Liver (tissue), 9 donors: ENCODE data around the gene RNF144B. TPM values are rescaled to one million over a fixed set of nuclear protein-coding genes. Genes with fewer than 3 reads are reported as not detected.

ENCODE experiments used
- DNase-seq: peaks from one replicate; pipeline ENCODE4 v3.0.0-alpha.2; 2017; ENCODE audit warnings: low spot score
- H3K27ac ChIP-seq, 2 donors: one replicate each; pipeline ENCODE4 v1.7.0; 2013; ENCODE audit warnings: inconsistent platforms in 2 of 2, low read length in 2 of 2, control low read depth in 1 of 2, low read depth in 1 of 2, mild to moderate bottlenecking in 1 of 2
- H3K27me3 ChIP-seq, 4 donors: one replicate each; pipeline versions ENCODE4 v1.6.1 to v1.7.0; 2013; ENCODE audit warnings: low read length in 3 of 4, inconsistent platforms in 1 of 4, mild to moderate bottlenecking in 1 of 4, moderate library complexity in 1 of 4; ENCODE audit not compliant: control insufficient read depth in 4 of 4, insufficient read depth in 4 of 4
- H3K36me3 ChIP-seq, 4 donors: one replicate each; pipeline versions ENCODE4 v1.6.1 to v1.7.0; 2013; ENCODE audit warnings: low read length in 3 of 4, mild to moderate bottlenecking in 3 of 4, low read depth in 1 of 4, moderate library complexity in 1 of 4; ENCODE audit not compliant: control insufficient read depth in 4 of 4, insufficient read depth in 3 of 4
- H3K4me1 ChIP-seq, 4 donors: one replicate each; pipeline versions ENCODE4 v1.6.1 to v1.7.0; 2013; ENCODE audit warnings: low read length in 3 of 4, mild to moderate bottlenecking in 3 of 4, moderate library complexity in 1 of 4; ENCODE audit not compliant: control insufficient read depth in 4 of 4, insufficient read depth in 4 of 4
- H3K4me3 ChIP-seq, 3 donors: one replicate each; pipeline versions ENCODE4 v1.6.1 to v1.7.0; 2013; ENCODE audit warnings: low read length in 3 of 3, control low read depth in 1 of 3, low read depth in 1 of 3, mild to moderate bottlenecking in 1 of 3
- H3K9ac ChIP-seq, 2 donors: one replicate each; pipeline ENCODE4 v1.7.0; 2013; ENCODE audit warnings: low read length in 2 of 2, mild to moderate bottlenecking in 2 of 2, moderate library complexity in 2 of 2, control low read depth in 1 of 2, low read depth in 1 of 2
- H3K9me3 ChIP-seq, 4 donors: one replicate each; pipeline versions ENCODE4 v1.6.1 to v1.7.0; 2013; ENCODE audit warnings: low read length in 3 of 4; ENCODE audit not compliant: control insufficient read depth in 4 of 4
- ATF3 ChIP-seq: IDR thresholded peaks from 2 replicates; pipeline ENCODE4 v1.6.1; 2016; ENCODE audit warnings: antibody characterized with exemption
- FOXA1 ChIP-seq: IDR thresholded peaks from 2 replicates; pipeline ENCODE4 v1.6.1; 2016; ENCODE audit warnings: antibody characterized with exemption
- FOXA2 ChIP-seq: IDR thresholded peaks from 2 replicates; pipeline ENCODE4 v1.6.1; 2016; ENCODE audit warnings: antibody characterized with exemption
- GABPA ChIP-seq, 2 donors: IDR thresholded peaks in 1 of 2; conservative IDR thresholded peaks in 1 of 2; 2 replicates each; pipeline ENCODE4 v1.6.1; 2016; ENCODE audit warnings: antibody characterized with exemption in 2 of 2, mild to moderate bottlenecking in 1 of 2, moderate library complexity in 1 of 2
- HNF4A ChIP-seq, 2 donors: conservative IDR thresholded peaks; 2 replicates each; pipeline ENCODE4 v1.6.1; 2016; ENCODE audit warnings: antibody characterized with exemption in 2 of 2, mild to moderate bottlenecking in 2 of 2
- HNF4G ChIP-seq: IDR thresholded peaks from 2 replicates; pipeline ENCODE4 v1.6.1; 2016; ENCODE audit warnings: antibody characterized with exemption
- JUND ChIP-seq, 2 donors: IDR thresholded peaks; 2 replicates each; pipeline ENCODE4 v1.6.1; 2016; ENCODE audit warnings: antibody characterized with exemption in 2 of 2
- NR2F2 ChIP-seq: IDR thresholded peaks from 2 replicates; pipeline ENCODE4 v1.6.1; 2016; ENCODE audit warnings: antibody characterized with exemption
- RAD21 ChIP-seq, 2 donors: IDR thresholded peaks; 2 replicates each; pipeline ENCODE4 v1.6.1; 2016; ENCODE audit warnings: antibody characterized with exemption in 2 of 2, mild to moderate bottlenecking in 2 of 2
- RXRA ChIP-seq, 2 donors: IDR thresholded peaks; 2 replicates each; pipeline ENCODE4 v1.6.1; 2017 to 2018; ENCODE audit warnings: antibody characterized with exemption in 2 of 2, mild to moderate bottlenecking in 1 of 2
- SP1 ChIP-seq: IDR thresholded peaks from 2 replicates; pipeline ENCODE4 v1.6.1; 2018; ENCODE audit warnings: antibody characterized with exemption, mild to moderate bottlenecking
- TAF1 ChIP-seq: conservative IDR thresholded peaks from 2 replicates; pipeline ENCODE4 v1.6.1; 2016; ENCODE audit warnings: antibody characterized with exemption, mild to moderate bottlenecking
- YY1 ChIP-seq: IDR thresholded peaks from 2 replicates; pipeline ENCODE4 v1.6.1; 2016; ENCODE audit warnings: antibody characterized with exemption, mild to moderate bottlenecking
- ZBTB33 ChIP-seq: IDR thresholded peaks from 2 replicates; pipeline ENCODE4 v1.6.1; 2016; ENCODE audit warnings: antibody characterized with exemption
- WGBS: extraction: QIAGEN DNeasy Blood & Tissue Kit; methylation state at CpG from one replicate; pipeline ENCODE4 v1.1.7; 2013; 5-methylcytosine and 5-hydroxymethylcytosine counted together
- polyA plus RNA-seq, 2 donors: library from polyadenylated mRNA; stranded (reverse) in 1 of 2; unstranded in 1 of 2; fragments of 200-250 nt in 1 of 2; fragments of >200 nt in 1 of 2; fragmentation: Nextera tagmentation in 1 of 2; extraction: Ambion mirVana in 1 of 2; gene quantifications; one replicate each; pipeline versions ENCODE4 v1.2.1 to v1.2.3, GENCODE V29; 2013 to 2015
- total RNA-seq, 2 donors: library from RNA; depleted of rRNA; stranded (reverse); fragments of >200 nt; gene quantifications; one replicate each; pipeline ENCODE4 v1.2.3, GENCODE V29; 2014
- TF ChIP-seq, protein P1 (sequence below): IDR thresholded peaks from 2 replicates; pipeline ENCODE4 v1.6.1; 2016; ENCODE audit warnings: antibody characterized with exemption
- TF ChIP-seq, protein P2 (sequence below): IDR thresholded peaks from 2 replicates; pipeline ENCODE4 v1.6.1; 2016; ENCODE audit warnings: antibody characterized with exemption, mild to moderate bottlenecking
- TF ChIP-seq, protein P3 (sequence below): fragments of 150-350 bp; IDR thresholded peaks from 2 replicates; pipeline ENCODE4 v1.5.1; 2017; ENCODE audit warnings: improper control_type of control experiment, low read depth, low read length; ENCODE audit not compliant: missing input control
- donor health status: healthy.
- donor health status: healthy.
- donor health status: healthy.
- donor health status: healthy.
- donor health status: healthy.

The RNF144B gene
- total and polyA plus RNA-seq, 4 donors: 3.0 to 15.1 (median 7.6) TPM

DNA sequence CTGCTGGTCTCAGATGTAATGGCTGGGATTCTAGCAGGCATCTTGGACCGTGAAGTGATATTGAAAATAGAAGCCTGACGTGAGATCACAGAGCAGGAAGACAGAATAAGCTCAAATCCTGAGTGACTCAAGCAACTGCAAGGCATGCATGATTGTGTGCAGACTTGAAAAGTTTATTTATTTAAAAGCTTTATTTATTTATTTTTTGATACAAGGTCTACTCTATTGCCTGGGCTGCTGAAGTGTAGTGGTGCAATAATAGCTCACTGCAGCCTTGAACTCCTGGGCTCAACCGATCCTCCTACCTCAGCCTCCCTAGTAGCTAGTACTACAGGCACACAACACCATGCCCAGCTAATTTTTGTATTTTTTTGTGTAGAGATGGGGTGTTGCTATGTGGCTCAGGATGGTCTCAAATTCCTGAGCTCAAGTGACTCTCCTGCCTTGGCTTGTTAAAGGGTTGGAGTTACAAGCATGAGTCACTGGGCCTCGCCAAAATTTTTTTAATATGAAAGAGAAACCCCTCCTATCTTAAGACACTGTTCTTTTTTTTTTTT is 40.1 kb upstream of the RNF144B start:
- TF ChIP-seq, protein P1, sequence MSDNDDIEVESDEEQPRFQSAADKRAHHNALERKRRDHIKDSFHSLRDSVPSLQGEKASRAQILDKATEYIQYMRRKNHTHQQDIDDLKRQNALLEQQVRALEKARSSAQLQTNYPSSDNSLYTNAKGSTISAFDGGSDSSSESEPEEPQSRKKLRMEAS: no peak
- TF ChIP-seq HNF4G (no peak), TAF1 (no peak), RXRA (IDR thresholded peaks at IDR 0.05) (no peak), NR2F2 (no peak), ATF3 (no peak), ZBTB33 (no peak), FOXA2 (no peak), YY1 (no peak), SP1 (no peak), JUND (IDR thresholded peaks at IDR 0.05) (no peak), RAD21 (IDR thresholded peaks at IDR 0.05) (no peak), GABPA (IDR thresholded peaks at IDR 0.05 in 1 of 2, conservative IDR thresholded peaks at IDR 0.05 in 1 of 2) (no peak), FOXA1 (no peak), HNF4A (conservative IDR thresholded peaks at IDR 0.05) (no peak)
- TF ChIP-seq, protein P2, sequence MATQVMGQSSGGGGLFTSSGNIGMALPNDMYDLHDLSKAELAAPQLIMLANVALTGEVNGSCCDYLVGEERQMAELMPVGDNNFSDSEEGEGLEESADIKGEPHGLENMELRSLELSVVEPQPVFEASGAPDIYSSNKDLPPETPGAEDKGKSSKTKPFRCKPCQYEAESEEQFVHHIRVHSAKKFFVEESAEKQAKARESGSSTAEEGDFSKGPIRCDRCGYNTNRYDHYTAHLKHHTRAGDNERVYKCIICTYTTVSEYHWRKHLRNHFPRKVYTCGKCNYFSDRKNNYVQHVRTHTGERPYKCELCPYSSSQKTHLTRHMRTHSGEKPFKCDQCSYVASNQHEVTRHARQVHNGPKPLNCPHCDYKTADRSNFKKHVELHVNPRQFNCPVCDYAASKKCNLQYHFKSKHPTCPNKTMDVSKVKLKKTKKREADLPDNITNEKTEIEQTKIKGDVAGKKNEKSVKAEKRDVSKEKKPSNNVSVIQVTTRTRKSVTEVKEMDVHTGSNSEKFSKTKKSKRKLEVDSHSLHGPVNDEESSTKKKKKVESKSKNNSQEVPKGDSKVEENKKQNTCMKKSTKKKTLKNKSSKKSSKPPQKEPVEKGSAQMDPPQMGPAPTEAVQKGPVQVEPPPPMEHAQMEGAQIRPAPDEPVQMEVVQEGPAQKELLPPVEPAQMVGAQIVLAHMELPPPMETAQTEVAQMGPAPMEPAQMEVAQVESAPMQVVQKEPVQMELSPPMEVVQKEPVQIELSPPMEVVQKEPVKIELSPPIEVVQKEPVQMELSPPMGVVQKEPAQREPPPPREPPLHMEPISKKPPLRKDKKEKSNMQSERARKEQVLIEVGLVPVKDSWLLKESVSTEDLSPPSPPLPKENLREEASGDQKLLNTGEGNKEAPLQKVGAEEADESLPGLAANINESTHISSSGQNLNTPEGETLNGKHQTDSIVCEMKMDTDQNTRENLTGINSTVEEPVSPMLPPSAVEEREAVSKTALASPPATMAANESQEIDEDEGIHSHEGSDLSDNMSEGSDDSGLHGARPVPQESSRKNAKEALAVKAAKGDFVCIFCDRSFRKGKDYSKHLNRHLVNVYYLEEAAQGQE: no peak
- TF ChIP-seq, protein P3, sequence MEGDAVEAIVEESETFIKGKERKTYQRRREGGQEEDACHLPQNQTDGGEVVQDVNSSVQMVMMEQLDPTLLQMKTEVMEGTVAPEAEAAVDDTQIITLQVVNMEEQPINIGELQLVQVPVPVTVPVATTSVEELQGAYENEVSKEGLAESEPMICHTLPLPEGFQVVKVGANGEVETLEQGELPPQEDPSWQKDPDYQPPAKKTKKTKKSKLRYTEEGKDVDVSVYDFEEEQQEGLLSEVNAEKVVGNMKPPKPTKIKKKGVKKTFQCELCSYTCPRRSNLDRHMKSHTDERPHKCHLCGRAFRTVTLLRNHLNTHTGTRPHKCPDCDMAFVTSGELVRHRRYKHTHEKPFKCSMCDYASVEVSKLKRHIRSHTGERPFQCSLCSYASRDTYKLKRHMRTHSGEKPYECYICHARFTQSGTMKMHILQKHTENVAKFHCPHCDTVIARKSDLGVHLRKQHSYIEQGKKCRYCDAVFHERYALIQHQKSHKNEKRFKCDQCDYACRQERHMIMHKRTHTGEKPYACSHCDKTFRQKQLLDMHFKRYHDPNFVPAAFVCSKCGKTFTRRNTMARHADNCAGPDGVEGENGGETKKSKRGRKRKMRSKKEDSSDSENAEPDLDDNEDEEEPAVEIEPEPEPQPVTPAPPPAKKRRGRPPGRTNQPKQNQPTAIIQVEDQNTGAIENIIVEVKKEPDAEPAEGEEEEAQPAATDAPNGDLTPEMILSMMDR: no peak
- H3K36me3 ChIP-seq: no peaks in the 10 kb centered on the region
- H3K27me3 ChIP-seq: no peaks in the 10 kb centered on the region
- no peak overlapping the region for H3K27ac ChIP-seq
- 89% methylated on average over 4 of the region's 4 CpGs for WGBS
- no peaks in the 10 kb centered on the region for H3K4me1 ChIP-seq
- no peak overlapping the region for H3K4me3 ChIP-seq
- no peaks in the 10 kb centered on the region for H3K9me3 ChIP-seq
- DNase-seq: no peak
- H3K9ac ChIP-seq: no peak overlapping the region
